Measurements from ENCODE around the gene OR1A1.
A peak's percentile ranks its signal among the peaks of the same experiment; 100 is the strongest.
"Not testable (repeated sequence)": the region's sequence is repeated elsewhere in the genome, so short reads cannot be mapped to it uniquely, and the experiment has no call there.

OR1A1 gene

DNA sequence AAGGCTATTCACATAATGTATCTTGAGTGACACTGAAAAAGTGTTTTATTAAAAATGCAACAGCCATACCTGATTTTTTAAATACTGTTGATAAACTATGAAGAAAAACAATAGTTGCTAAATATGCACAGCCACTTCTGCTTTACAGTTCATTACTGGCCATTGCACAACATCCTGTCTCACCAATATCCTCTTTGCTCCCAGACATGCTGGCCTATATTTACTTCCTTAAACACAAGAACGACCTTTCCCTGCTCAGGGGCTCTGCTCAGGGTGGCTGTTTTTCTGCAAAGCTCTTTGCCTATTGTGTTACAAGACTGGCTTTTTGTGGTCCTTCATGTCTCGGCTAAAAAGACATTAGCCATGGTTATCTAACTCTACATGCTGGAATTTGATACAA, 31.2 kb downstream of the OR1A1 start:
- Histone ChIP-seq H3K4me2 (ENCODE audit: low read length) (peak overlapping the region; percentile 26), H3K27ac (ENCODE audit: low read depth, low read length) (peak overlapping the region; percentile 35)
- not testable (repeated sequence) for H3K4me1 ChIP-seq (ENCODE audit: control insufficient read depth, low read length); H3F3A ChIP-seq (ENCODE audit: control insufficient read depth, insufficient read depth); H3K9me2 ChIP-seq (replicated peaks; ENCODE audit: control insufficient read depth, low read length); H4K20me1 ChIP-seq (ENCODE audit: control insufficient read depth, insufficient read depth, low read depth, low read length); H3K79me2 ChIP-seq (ENCODE audit: control insufficient read depth, low read length); H3K36me3 ChIP-seq (ENCODE audit: control insufficient read depth, low read length); H3K27me3 ChIP-seq (ENCODE audit: control insufficient read depth, low read length); H3K4me3 ChIP-seq (ENCODE audit: low read length); H3K9me3 ChIP-seq (ENCODE audit: control insufficient read depth, insufficient read depth, low read length)

GRCh38 chr17:3241044-3241443, 33.6 kb downstream of the OR1A1 start:
- not testable (repeated sequence) for H3F3A ChIP-seq (ENCODE audit: control insufficient read depth, insufficient read depth); H3K27me3 ChIP-seq (ENCODE audit: control insufficient read depth, low read length); H3K36me3 ChIP-seq (ENCODE audit: control insufficient read depth, low read length); H4K20me1 ChIP-seq (ENCODE audit: control insufficient read depth, insufficient read depth, low read depth, low read length); H3K4me3 ChIP-seq (ENCODE audit: low read length); H3K9me3 ChIP-seq (ENCODE audit: control insufficient read depth, insufficient read depth, low read length); H3K79me2 ChIP-seq (ENCODE audit: control insufficient read depth, low read length); H3K27ac ChIP-seq (ENCODE audit: low read depth, low read length); H3K9me2 ChIP-seq (replicated peaks; ENCODE audit: control insufficient read depth, low read length); H3K4me2 ChIP-seq (ENCODE audit: low read length); H3K4me1 ChIP-seq (ENCODE audit: control insufficient read depth, low read length)

- H3F3A ChIP-seq (ENCODE audit: control insufficient read depth, insufficient read depth); H4K20me1 ChIP-seq (ENCODE audit: control insufficient read depth, insufficient read depth, low read depth, low read length); H3K27me3 ChIP-seq (ENCODE audit: control insufficient read depth, low read length); H3K27ac ChIP-seq (ENCODE audit: low read depth, low read length); H3K79me2 ChIP-seq (ENCODE audit: control insufficient read depth, low read length); H3K9me3 ChIP-seq (ENCODE audit: control insufficient read depth, insufficient read depth, low read length); H3K4me1 ChIP-seq (ENCODE audit: control insufficient read depth, low read length); H3K4me3 ChIP-seq (ENCODE audit: low read length); H3K36me3 ChIP-seq (ENCODE audit: control insufficient read depth, low read length); H3K9me2 ChIP-seq (replicated peaks; ENCODE audit: control insufficient read depth, low read length): not testable (repeated sequence)
- H3K4me2 ChIP-seq (ENCODE audit: low read length) = peak overlapping the region; percentile 42
These were observed 37.4 kb downstream of the OR1A1 start for GRCh38 chr17:3244841-3245240.

- H3K79me2 ChIP-seq (ENCODE audit: control insufficient read depth, low read length); H3K36me3 ChIP-seq (ENCODE audit: control insufficient read depth, low read length); H3K9me2 ChIP-seq (replicated peaks; ENCODE audit: control insufficient read depth, low read length); H4K20me1 ChIP-seq (ENCODE audit: control insufficient read depth, insufficient read depth, low read depth, low read length); H3K4me3 ChIP-seq (ENCODE audit: low read length); H3K27me3 ChIP-seq (ENCODE audit: control insufficient read depth, low read length); H3F3A ChIP-seq (ENCODE audit: control insufficient read depth, insufficient read depth); H3K4me1 ChIP-seq (ENCODE audit: control insufficient read depth, low read length); H3K27ac ChIP-seq (ENCODE audit: low read depth, low read length); H3K4me2 ChIP-seq (ENCODE audit: low read length); H3K9me3 ChIP-seq (ENCODE audit: control insufficient read depth, insufficient read depth, low read length): not testable (repeated sequence)
These were observed 41.5 kb downstream of the OR1A1 start for GRCh38 chr17:3249013-3249412.

GRCh38 chr17:3256575-3256974, 49.1 kb downstream of the OR1A1 start:
- Histone ChIP-seq H3K27me3 (ENCODE audit: control insufficient read depth, low read length) (no peaks in the 10 kb centered on the region), H3K9me2 (replicated peaks; ENCODE audit: control insufficient read depth, low read length) (no peaks in the 10 kb centered on the region), H3F3A (ENCODE audit: control insufficient read depth, insufficient read depth) (no peaks in the 10 kb centered on the region), H3K4me1 (ENCODE audit: control insufficient read depth, low read length) (no peaks in the 10 kb centered on the region), H3K27ac (ENCODE audit: low read depth, low read length) (no peak overlapping the region), H4K20me1 (ENCODE audit: control insufficient read depth, insufficient read depth, low read depth, low read length) (no peaks in the 10 kb centered on the region), H3K9me3 (ENCODE audit: control insufficient read depth, insufficient read depth, low read length) (no peaks in the 10 kb centered on the region), H3K36me3 (ENCODE audit: control insufficient read depth, low read length) (no peaks in the 10 kb centered on the region), H3K79me2 (ENCODE audit: control insufficient read depth, low read length) (no peaks in the 10 kb centered on the region), H3K4me3 (ENCODE audit: low read length) (no peak overlapping the region), H3K4me2 (ENCODE audit: low read length) (no peak overlapping the region)
- TF ChIP-seq EZH2phosphoT487 (IDR thresholded peaks at IDR 0.05; ENCODE audit: borderline replicate concordance, low read length) (no peak), CTCF (IDR thresholded peaks at IDR 0.05; ENCODE audit: low read depth, low read length, poor library complexity, severe bottlenecking) (no peak)

All from DOHH2 (cell line).